Esophagus (tissue), 2 donors: ENCODE results near the gene COQ3. TPM values are rescaled to one million over a fixed set of nuclear protein-coding genes. Genes with fewer than 3 reads are reported as not detected.

Experiments
- H3K27ac ChIP-seq, 2 donors: one replicate each; pipeline ENCODE4 v1.5.1; 2013; ENCODE audit warnings: low read depth in 2 of 2, mild to moderate bottlenecking in 2 of 2, inconsistent platforms in 1 of 2, low read length in 1 of 2, moderate library complexity in 1 of 2
- H3K27me3 ChIP-seq, 2 donors: one replicate each; pipeline ENCODE4 v1.6.1; 2013; ENCODE audit warnings: low read length in 2 of 2, control low read depth in 1 of 2, mild to moderate bottlenecking in 1 of 2; ENCODE audit not compliant: insufficient read depth in 2 of 2, control insufficient read depth in 1 of 2
- H3K36me3 ChIP-seq, 2 donors: one replicate each; pipeline ENCODE4 v1.6.1; 2013; ENCODE audit warnings: low read length in 1 of 2; ENCODE audit not compliant: control insufficient read depth in 2 of 2, insufficient read depth in 2 of 2
- H3K4me1 ChIP-seq, 2 donors: one replicate each; pipeline ENCODE4 v1.6.1; 2013; ENCODE audit warnings: low read length in 1 of 2; ENCODE audit not compliant: control insufficient read depth in 2 of 2, insufficient read depth in 2 of 2
- H3K4me3 ChIP-seq, 2 donors: one replicate each; pipeline ENCODE4 v1.5.1; 2013; ENCODE audit warnings: low read length in 2 of 2, mild to moderate bottlenecking in 2 of 2, low read depth in 1 of 2, moderate library complexity in 1 of 2
- H3K9me3 ChIP-seq, 2 donors: one replicate each; pipeline ENCODE4 v1.6.1; 2013; ENCODE audit warnings: mild to moderate bottlenecking in 2 of 2, low read depth in 1 of 2, low read length in 1 of 2, moderate library complexity in 1 of 2; ENCODE audit not compliant: control insufficient read depth in 2 of 2, insufficient read depth in 1 of 2
- WGBS, 2 donors: extraction: QIAGEN DNeasy Blood & Tissue Kit; methylation state at CpG; one replicate each; pipeline ENCODE4 v1.1.7; 2013; 5-methylcytosine and 5-hydroxymethylcytosine counted together
- polyA plus RNA-seq, 2 donors: library from polyadenylated mRNA; stranded (reverse); fragments of 200-250 nt; gene quantifications; one replicate each; pipeline ENCODE4 v1.2.3, GENCODE V29; 2013
- donor health status: healthy with polysubstance abuse.
- donor health status: Bipolar disorder and iron deficiency.

COQ3 gene
- polyA plus RNA-seq, 2 donors, result 9.5 to 12.8 TPM

DNA sequence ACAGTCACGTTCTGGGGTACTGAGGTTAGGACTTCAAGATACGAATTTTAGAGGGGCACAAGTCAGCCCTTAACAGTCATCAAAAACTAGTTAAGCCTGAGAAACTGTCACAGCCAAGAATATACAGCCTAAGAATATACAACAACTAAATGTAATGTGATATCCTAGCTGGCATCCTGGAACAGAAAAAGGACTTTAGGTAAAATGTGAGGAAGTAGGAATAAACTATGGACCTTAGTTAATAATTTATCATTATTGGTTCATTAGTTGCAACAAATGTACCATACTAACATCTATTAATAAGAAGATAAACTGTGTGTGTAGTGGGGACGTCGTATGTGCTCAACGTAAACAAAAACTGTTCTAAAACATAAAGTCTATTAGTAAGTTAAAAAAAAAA is 30.0 kb upstream of the COQ3 start:
- H3K4me3 ChIP-seq, result peak overlapping the region in 1 of 2 donors; percentile 92

DNA sequence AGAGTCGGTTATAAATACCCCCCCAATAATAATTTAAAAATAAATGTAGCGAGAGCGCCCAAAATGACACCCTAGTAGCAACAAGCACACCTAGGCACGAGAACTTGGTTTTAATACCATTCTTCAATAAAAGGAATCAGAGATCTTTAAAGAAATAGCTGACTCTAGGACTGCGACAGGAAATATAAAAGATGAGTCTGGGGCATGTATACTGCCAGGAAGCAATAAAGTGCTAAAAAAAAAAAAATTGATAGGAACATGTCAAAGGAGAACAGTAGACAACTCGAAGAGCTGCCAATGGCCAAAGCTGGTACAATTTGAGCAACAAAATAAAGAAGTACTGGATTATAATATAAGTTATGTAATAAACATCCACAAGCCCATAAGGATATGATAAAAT is 28.9 kb upstream of the COQ3 start:
- Histone ChIP-seq H3K27me3 (no peaks in the 10 kb centered on the region), H3K27ac (no peak overlapping the region), H3K36me3 (peaks cover 0 to 2% of the 10 kb centered on the region in 2 donors), H3K4me1 (no peaks in the 10 kb centered on the region), H3K4me3 (no peak overlapping the region), H3K9me3 (no peaks in the 10 kb centered on the region)
- 85 to 87% methylated on average over 6 of the region's 6 CpGs for WGBS, 2 donors

More for the DNA sequence above, 30.0 kb upstream of the COQ3 start:
- no peaks in the 10 kb centered on the region for H3K9me3 ChIP-seq
- H3K4me1 ChIP-seq, result no peaks in the 10 kb centered on the region
- whole genome bisulfite sequencing, 2 donors, result 31 to 36% methylated on average over 5 of the region's 5 CpGs
- H3K27me3 ChIP-seq, result no peaks in the 10 kb centered on the region
- no peak overlapping the region for H3K27ac ChIP-seq
- H3K36me3 ChIP-seq, result peaks cover 0 to 2% of the 10 kb centered on the region in 2 donors

DNA sequence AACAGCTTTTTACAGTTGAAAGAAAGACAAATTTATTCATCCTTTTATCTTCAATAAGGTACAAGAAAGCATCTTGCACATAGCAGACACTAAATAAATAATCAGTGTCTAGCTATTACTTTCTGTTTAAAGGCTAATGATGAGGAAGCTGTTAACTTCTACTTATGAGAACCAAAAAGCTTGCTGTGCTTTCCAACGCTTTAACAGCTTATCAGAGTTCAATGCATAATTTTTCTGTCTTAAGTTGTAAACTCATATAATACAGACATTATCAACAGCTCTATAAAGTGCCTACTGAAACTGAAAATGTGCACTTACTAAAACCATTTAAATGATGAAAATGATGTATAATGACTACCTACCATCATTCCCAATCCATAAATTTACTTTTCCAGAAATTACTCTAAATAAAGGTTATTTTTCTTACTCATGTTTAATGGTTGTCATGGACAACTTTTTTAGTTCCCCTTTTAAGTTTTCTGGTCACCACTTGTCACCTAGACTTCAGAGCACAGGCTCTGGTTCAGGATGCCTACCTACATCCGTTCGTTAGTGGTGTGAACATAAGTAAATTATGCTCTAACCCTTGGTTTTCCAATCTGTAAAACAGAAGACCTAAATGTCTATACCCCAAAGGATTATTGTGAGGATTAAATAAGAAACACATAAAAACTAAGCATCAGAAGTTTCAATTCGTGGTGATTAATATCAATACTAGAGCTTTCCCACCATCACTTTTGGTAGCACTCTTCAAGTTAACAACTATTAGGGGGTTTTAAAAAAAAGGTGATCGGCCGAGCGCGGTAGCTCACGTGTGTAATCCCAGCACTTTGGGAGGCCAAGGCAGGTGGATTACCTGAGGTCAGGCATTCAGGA is 23.1 kb upstream of the COQ3 start:
- no peaks in the 10 kb centered on the region for H3K9me3 ChIP-seq
- H3K27me3 ChIP-seq, result no peaks in the 10 kb centered on the region
- WGBS, 2 donors, result 75 to 80% methylated on average over 9 of the region's 9 CpGs
- H3K36me3 ChIP-seq, result no peaks in the 10 kb centered on the region
- no peaks in the 10 kb centered on the region for H3K4me1 ChIP-seq
- no peak overlapping the region for H3K27ac ChIP-seq
- no peak overlapping the region for H3K4me3 ChIP-seq

DNA sequence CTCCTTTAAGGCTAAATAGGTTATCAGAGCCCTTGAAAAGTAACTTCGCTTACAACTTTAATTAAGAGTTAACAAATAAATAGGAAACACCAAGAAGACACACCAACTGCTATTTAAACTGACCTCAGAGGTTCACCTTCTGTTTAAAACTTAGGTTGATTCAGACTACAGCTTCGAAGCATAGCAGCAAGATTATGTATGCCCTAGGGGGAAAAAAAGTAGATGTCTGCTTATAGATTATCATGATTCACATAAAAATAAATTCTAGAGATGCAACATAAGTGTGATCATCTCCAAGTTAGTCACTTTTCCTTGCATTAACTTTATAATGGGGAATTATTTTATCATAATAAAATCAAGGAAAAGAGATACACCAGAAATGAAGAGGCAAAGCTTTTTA is 22.2 kb upstream of the COQ3 start:
- WGBS, 2 donors, result 69 to 73% methylated on average over 2 of the region's 2 CpGs
- Histone ChIP-seq H3K4me1 (no peaks in the 10 kb centered on the region), H3K27me3 (no peaks in the 10 kb centered on the region), H3K36me3 (no peaks in the 10 kb centered on the region), H3K9me3 (no peaks in the 10 kb centered on the region), H3K27ac (no peak overlapping the region), H3K4me3 (no peak overlapping the region)

DNA sequence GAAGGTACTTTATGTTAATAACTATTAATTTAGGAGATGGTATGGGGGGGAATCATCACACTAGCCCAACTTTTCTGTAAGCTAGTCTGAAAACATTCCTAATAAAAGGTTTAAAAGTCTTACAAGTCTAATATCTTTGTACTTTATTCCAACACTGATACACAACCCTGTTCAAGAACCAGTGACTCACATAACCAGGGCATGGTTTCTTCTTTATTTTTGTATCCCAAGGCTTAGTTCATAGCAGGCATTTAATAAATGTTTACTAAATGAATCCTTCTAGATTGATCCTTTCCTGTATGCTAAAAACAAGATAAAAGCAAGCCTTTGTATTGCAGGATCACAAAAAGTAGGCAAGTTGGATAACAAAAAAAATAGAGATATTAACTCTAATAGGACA is 21.5 kb upstream of the COQ3 start:
- peaks cover 0 to 2% of the 10 kb centered on the region in 2 donors for H3K36me3 ChIP-seq
- no peaks in the 10 kb centered on the region for H3K4me1 ChIP-seq

DNA sequence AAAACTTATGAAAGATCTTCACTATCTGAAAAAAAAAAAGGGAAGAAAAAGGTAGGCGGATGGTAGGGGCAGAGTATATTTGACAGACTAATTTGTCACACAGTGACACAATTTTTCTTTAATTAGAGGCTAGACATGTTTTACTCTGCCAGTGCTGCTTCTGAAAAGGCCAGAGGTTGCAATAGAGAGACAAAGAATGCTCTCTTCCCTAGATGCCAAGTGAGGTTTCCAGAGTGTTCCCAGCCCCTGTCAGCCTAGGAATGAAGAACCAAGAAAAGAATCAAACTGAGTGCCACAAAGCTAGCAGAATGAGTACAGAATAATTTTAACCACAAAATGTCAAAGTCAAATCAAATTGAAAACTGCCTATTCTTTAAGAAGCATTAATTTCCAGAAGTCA is 18.1 kb upstream of the COQ3 start:
- Histone ChIP-seq H3K9me3 (no peaks in the 10 kb centered on the region), H3K4me1 (no peaks in the 10 kb centered on the region), H3K27me3 (no peaks in the 10 kb centered on the region), H3K4me3 (no peak overlapping the region), H3K27ac (no peak overlapping the region), H3K36me3 (peaks cover 5 to 7% of the 10 kb centered on the region in 2 donors)
- WGBS, 2 donors, result 73 to 84% methylated on average over 1 of the region's 1 CpG

More for the DNA sequence above, 21.5 kb upstream of the COQ3 start:
- Histone ChIP-seq H3K27me3 (no peaks in the 10 kb centered on the region), H3K27ac (no peak overlapping the region), H3K4me3 (no peak overlapping the region), H3K9me3 (no peaks in the 10 kb centered on the region)

DNA sequence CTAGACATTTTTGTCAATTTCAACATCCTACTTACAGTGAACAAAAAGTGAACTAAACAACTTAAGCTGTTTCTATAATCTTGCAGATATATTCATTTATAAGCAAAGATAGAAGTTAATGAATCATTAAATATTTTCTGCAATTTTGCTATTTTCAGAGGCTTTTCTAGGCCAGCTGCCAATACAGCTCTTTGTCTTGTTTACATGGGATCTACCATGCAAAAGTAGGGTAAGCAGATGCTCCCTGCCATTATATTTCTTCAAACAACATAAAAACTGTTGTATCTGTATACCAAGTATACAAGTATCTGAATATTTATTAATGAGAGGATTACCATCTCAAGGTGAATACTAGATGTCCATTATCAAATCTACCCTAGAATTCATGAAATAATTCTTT is 15.7 kb upstream of the COQ3 start:
- no peaks in the 10 kb centered on the region for H3K27me3 ChIP-seq
- no peak overlapping the region for H3K4me3 ChIP-seq
- H3K9me3 ChIP-seq, result no peaks in the 10 kb centered on the region
- H3K27ac ChIP-seq, result no peak overlapping the region
- no peaks in the 10 kb centered on the region for H3K4me1 ChIP-seq
- H3K36me3 ChIP-seq, result peaks cover 10% of the 10 kb centered on the region in 2 donors

DNA sequence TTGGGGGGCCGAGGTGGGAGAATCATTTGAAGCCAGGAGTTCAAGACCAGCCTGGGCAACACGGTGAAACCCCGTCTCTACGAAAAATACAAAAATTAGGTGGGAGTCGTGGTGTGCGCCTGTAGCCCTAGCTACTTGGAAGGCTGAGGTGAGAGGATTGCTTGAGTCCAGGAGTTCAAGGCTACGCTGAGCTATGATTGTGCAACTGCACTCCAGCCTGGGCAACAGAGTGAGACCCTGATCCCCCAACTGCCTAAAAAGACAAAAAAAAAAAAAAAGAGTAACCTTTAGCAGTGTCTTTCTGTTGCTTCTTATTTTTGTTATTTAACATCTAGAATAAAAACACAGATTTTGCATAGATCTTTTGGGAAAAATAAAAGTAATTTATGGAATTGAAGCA is 13.1 kb upstream of the COQ3 start:
- WGBS, 2 donors, result 81 to 84% methylated on average over 7 of the region's 7 CpGs
- Histone ChIP-seq H3K27me3 (no peaks in the 10 kb centered on the region), H3K27ac (no peak overlapping the region), H3K4me1 (no peaks in the 10 kb centered on the region), H3K36me3 (peaks cover 10 to 16% of the 10 kb centered on the region in 2 donors), H3K9me3 (no peaks in the 10 kb centered on the region), H3K4me3 (no peak overlapping the region)

DNA sequence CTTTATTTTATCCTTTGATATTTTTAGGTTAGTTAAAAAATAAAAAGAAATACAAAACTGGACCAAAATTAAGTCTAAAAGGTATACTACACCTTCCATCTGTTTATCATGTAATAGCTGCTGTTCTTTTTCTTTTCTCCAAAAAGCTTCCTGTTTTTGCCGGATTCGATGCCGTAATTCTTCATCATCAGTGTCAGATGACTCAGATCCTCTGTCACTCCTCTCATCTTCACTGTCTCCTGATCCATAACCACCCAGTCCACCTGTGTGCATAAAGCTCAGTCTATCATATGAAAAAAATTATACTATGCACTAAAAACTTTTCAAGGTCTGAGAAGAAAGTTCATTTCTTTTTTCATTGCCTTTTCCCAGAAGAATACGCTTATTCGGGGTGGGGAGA is 8.5 kb upstream of the COQ3 start:
- H3K4me3 ChIP-seq, result no peak overlapping the region
- WGBS, 2 donors, result 89% methylated on average over 5 of the region's 5 CpGs
- no peaks in the 10 kb centered on the region for H3K4me1 ChIP-seq
- H3K36me3 ChIP-seq, result peaks cover 5 to 11% of the 10 kb centered on the region in 2 donors
- H3K9me3 ChIP-seq, result no peaks in the 10 kb centered on the region
- H3K27me3 ChIP-seq, result no peaks in the 10 kb centered on the region
- no peak overlapping the region for H3K27ac ChIP-seq

DNA sequence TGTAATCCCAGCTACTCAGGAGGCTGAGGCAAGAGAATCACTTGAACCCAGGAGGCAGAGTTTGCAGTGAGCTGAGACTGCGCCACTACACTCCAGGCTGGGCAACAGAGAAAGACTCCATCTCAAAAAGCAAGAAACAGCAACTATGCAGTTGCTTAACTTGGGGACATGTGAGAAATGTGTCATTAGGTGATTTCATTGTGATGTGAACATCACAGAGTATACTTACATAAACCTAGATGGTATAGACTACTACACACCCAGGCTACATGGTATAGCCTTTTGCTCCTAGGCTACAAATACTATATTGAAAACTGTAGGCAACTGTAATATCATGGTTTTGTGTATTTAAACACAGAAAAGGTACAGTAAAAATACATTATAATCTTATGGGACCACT is 3.3 kb upstream of the COQ3 start:
- Histone ChIP-seq H3K36me3 (peaks cover 0 to 2% of the 10 kb centered on the region in 2 donors), H3K4me3 (no peak overlapping the region), H3K27me3 (no peaks in the 10 kb centered on the region), H3K4me1 (no peaks in the 10 kb centered on the region), H3K9me3 (no peaks in the 10 kb centered on the region), H3K27ac (no peak overlapping the region)
- WGBS, 2 donors, result 16 to 53% methylated on average over 1 of the region's 1 CpG
